ENCODE measurements around the gene ABCF1.
A peak's percentile ranks its signal among the peaks of the same experiment; 100 is the strongest.

The ABCF1 gene

DNA sequence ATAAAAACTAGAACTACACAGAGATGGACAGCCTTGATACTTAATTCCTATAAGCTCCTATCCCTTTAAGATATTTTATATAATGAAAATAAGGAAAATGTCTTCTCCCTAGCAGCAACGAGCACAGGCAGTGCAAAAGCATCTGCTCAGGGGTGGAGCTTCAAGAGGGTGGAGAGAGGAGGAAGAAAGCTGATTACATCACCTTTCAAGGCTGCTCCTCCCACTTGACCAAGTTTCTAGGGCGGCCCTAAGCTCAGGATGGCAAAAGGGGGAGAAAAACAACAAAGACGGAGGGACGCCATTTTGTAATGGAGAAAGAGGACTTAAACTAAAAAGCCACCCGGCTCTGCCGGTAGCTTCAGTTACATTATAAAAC, 43.6 kb downstream of the ABCF1 start:
- in situ Hi-C loops (cut with MboI; ENCODE audit: low pct_unique_long_range_greater_than_20kb, low sequenced_read_pairs, unreplicated experiment), result no loop called here
- peak; percentile 78 for DNase-seq (ENCODE audit: low spot score)
- TF ChIP-seq, protein P1, sequence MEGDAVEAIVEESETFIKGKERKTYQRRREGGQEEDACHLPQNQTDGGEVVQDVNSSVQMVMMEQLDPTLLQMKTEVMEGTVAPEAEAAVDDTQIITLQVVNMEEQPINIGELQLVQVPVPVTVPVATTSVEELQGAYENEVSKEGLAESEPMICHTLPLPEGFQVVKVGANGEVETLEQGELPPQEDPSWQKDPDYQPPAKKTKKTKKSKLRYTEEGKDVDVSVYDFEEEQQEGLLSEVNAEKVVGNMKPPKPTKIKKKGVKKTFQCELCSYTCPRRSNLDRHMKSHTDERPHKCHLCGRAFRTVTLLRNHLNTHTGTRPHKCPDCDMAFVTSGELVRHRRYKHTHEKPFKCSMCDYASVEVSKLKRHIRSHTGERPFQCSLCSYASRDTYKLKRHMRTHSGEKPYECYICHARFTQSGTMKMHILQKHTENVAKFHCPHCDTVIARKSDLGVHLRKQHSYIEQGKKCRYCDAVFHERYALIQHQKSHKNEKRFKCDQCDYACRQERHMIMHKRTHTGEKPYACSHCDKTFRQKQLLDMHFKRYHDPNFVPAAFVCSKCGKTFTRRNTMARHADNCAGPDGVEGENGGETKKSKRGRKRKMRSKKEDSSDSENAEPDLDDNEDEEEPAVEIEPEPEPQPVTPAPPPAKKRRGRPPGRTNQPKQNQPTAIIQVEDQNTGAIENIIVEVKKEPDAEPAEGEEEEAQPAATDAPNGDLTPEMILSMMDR (IDR thresholded peaks at IDR 0.05; ENCODE audit: extremely low read depth, insufficient read depth, missing control alignments), result no peak

DNA sequence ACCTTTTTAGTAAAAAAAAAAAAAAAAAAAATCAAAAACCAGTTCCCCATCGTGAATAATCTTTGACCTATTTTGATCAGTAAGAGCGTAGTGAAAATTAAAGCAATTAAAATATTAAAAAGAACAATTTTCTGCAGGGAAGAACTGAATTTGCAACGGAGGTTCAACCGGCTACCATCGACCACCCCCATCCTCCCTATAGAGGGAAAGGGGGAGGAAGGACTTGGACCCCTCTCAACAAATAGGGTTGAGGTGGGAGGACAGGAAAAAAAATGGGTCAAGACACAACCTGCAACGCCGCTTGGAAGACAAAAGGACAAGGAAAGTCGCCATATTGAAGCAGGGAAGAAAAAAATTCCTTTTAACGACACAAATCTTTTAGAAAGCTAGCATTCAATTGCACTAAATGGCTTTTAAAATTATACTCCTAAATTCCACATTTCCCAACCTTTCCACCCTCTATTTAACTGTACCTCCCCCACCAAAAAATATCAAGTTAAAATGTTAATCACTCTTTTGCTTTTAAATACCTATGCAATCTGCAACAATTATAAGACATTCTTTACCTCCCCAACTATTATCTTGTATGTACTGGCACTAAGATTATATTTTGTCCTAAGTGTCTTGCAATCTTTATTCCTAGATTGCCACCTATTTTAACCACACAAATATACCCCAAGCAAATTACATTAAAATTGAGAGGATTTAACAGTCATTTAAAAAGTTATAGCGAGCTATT, 44.1 kb downstream of the ABCF1 start:
- in situ Hi-C loops (cut with MboI; ENCODE audit: low pct_unique_long_range_greater_than_20kb, low sequenced_read_pairs, unreplicated experiment), result no loop called here
- TF ChIP-seq, protein P1 (IDR thresholded peaks at IDR 0.05; ENCODE audit: extremely low read depth, insufficient read depth, missing control alignments), result no peak

DNA sequence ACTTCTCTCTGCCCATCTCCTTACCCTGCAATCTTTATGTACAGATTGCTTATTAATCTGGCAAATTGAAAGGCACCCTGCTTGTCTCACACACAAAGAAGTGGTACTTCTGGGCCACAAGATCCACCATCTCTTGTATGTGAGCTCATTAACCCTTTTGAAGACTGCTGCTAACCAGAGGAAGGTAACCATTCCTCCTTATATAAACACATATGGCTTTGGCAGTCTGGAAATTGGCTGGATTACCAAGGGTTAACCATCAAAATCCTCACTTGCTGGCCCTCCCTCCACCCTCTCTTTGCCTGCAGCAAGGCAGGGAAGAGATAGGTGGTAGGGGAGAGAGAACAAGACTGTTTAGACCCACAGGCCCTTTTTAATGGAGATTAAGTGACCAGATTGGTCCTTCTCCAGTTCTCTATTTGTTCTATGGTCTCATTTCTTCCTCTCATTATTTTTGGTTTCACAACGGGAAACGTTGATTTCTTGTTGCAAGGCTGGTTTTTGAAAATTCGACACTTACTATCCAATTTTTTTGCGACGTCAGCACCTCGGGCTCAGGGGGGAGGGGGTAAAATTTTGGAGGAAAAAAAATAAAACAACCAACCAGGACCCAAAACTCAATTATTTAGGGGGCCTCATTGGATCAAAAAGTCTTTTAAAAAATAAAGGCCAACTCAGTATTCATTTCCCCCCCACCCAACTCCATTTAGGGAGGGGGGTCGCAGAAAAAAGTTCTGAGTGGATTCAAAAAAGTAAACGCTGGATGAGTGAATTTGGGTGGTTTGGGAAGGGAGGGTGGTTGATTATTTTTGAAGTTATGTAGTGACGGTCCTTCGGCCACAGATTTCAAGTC, 44.9 kb downstream of the ABCF1 start:
- no peak for DNase-seq (ENCODE audit: low spot score)
- TF ChIP-seq, protein P1 (IDR thresholded peaks at IDR 0.05; ENCODE audit: extremely low read depth, insufficient read depth, missing control alignments), result no peak
- in situ Hi-C loops (cut with MboI; ENCODE audit: low pct_unique_long_range_greater_than_20kb, low sequenced_read_pairs, unreplicated experiment), result no loop called here

More for the DNA sequence above, 44.1 kb downstream of the ABCF1 start:
- DNase-seq (ENCODE audit: low spot score), result no peak

DNA sequence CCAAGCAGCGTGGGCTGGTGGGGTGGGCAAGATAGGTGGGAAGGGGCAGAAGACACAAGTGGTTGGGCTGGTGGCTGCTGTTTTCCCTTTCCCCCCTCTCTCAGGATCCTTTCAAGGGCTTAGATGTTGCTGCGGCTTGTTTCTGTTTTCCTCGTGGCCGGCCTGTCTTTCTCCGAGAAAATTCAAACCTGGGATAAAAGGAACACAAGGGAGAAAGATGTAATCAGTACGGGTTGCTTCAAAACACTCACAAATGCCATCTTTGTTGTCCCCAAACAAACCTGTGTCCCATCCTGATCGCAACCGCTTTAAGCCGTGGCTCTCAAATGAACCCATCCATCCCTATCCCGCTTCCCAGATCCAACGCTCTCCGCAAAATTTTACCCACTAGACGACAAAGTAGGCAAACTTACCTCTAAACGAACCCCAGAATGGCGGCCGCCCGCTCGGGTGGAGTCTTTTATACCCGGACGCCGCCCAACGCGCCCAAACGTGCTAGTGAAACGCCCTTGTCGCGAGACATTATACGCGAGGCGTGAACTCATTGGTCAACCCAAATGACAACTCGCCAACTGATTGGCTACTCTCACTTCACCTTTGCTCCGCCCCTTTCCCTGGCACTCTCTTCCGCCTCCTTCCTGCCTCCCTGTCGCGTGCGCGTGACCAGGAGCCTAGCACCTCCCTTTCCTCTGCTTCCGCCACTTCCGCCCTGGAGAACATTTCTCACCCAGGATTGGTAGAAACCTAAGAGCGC, 45.7 kb downstream of the ABCF1 start, which contains the start of gene PPP1R10:
Gene PPP1R10, minus strand, starts transcription at position 433 of the 754 bp plus-strand sequence. CDS start 7,299 bp downstream, outside the sequence.
- in situ Hi-C loops (cut with MboI; ENCODE audit: low pct_unique_long_range_greater_than_20kb, low sequenced_read_pairs, unreplicated experiment), result no loop called here
- DNase-seq (ENCODE audit: low spot score), result peak; percentile 92
- TF ChIP-seq, protein P1 (IDR thresholded peaks at IDR 0.05; ENCODE audit: extremely low read depth, insufficient read depth, missing control alignments), result no peak

DNA sequence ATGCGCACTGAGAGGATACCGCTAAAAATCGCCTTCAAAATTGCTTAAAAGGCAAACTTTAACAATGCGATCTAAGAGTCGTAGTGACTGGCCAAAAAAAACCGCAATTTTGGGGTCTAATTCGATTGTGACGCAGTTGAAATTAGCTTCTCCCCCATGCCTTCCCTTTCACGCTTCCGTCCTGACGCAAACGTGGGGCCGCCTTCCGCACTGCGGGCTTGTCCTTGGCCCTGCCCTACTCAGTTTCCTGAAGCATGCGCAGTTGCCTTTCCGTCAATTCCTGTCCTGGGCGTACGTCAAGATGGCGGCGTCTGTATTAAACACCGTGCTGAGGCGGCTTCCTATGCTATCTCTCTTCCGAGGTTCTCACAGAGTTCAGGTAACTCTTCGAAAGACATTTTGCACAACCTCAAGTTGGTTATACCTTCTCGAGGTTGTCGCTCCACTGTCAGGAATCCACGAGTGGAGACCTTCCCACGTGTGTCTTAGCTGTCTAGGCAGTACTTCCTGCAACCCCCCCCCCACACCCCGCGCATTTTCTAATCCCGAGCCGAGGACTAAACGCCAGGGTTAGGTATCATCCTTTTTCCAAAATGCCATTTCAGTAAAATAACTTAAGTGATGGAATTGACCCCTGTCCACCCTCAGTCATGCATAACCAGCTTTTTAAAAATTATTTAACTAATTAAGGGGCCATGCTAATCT, 46.5 kb downstream of the ABCF1 start, which contains the start of gene MRPS18B:
Gene MRPS18B, plus strand, starts transcription at position 276 of the 705 bp plus-strand sequence. Its CDS starts 26 bp downstream, at position 302.
- in situ Hi-C loops (cut with MboI; ENCODE audit: low pct_unique_long_range_greater_than_20kb, low sequenced_read_pairs, unreplicated experiment), result no loop called here
- DNase-seq (ENCODE audit: low spot score), result peak; percentile 87
- TF ChIP-seq, protein P1 (IDR thresholded peaks at IDR 0.05; ENCODE audit: extremely low read depth, insufficient read depth, missing control alignments), result no peak

Measured in GM13977 (cell line).